Trophoblast cell (in vitro differentiated cells and primary cell): ENCODE data around the gene HAUS7.

ENCODE experiments used
- DNase-seq, 2 donors: peaks; one replicate each; pipeline ENCODE4 v3.0.0-alpha.2; 2016
- H2AFZ ChIP-seq: 2 replicates; pipeline ENCODE4 v1.6.1; 2013; ENCODE audit warnings: low read length, moderate library complexity, mild to moderate bottlenecking; ENCODE audit not compliant: insufficient read depth, poor library complexity
- H2AK5ac ChIP-seq: 2 replicates; pipeline ENCODE4 v1.6.1; 2013; ENCODE audit warnings: mild to moderate bottlenecking, low read length
- H2BK120ac ChIP-seq: 2 replicates; pipeline ENCODE4 v1.6.1; 2013; ENCODE audit warnings: low read length, mild to moderate bottlenecking, moderate library complexity; ENCODE audit not compliant: insufficient read depth, poor library complexity
- H2BK12ac ChIP-seq: 2 replicates; pipeline ENCODE4 v1.6.1; 2013; ENCODE audit warnings: mild to moderate bottlenecking, low read length, moderate library complexity
- H2BK5ac ChIP-seq: 2 replicates; pipeline ENCODE4 v1.6.1; 2013; ENCODE audit warnings: low read length, low read depth, moderate library complexity, mild to moderate bottlenecking; ENCODE audit not compliant: poor library complexity
- H3K14ac ChIP-seq: 2 replicates; pipeline ENCODE4 v1.6.1; 2013; ENCODE audit warnings: mild to moderate bottlenecking, low read length
- H3K18ac ChIP-seq: 2 replicates; pipeline ENCODE4 v1.6.1; 2013; ENCODE audit warnings: mild to moderate bottlenecking, low read length
- H3K23ac ChIP-seq: 2 replicates; pipeline ENCODE4 v1.6.1; 2013; ENCODE audit warnings: low read length
- H3K27ac ChIP-seq: 2 replicates; pipeline ENCODE4 v1.5.1; 2013; ENCODE audit warnings: low read depth, mild to moderate bottlenecking, inconsistent platforms, low read length, moderate library complexity
- H3K27me3 ChIP-seq: 2 replicates; pipeline ENCODE4 v1.6.1; 2013; ENCODE audit warnings: inconsistent platforms, mild to moderate bottlenecking, low read length, moderate library complexity; ENCODE audit not compliant: insufficient read depth
- H3K36me3 ChIP-seq, 2 experiments: 1 replicate in 1 of 2; 2 replicates in 1 of 2; pipeline ENCODE4 v1.6.1; 2013; ENCODE audit warnings: low read length in 2 of 2, mild to moderate bottlenecking in 2 of 2, moderate library complexity in 1 of 2; ENCODE audit not compliant: insufficient read depth in 2 of 2, control insufficient read depth in 1 of 2
- H3K4ac ChIP-seq: 2 replicates; pipeline ENCODE4 v1.6.1; 2013; ENCODE audit warnings: low read depth, mild to moderate bottlenecking, low read length, moderate library complexity
- H3K4me1 ChIP-seq, 2 experiments: 1 replicate in 1 of 2; 2 replicates in 1 of 2; pipeline ENCODE4 v1.6.1; 2013; ENCODE audit warnings: low read length in 2 of 2, mild to moderate bottlenecking in 2 of 2, moderate library complexity in 1 of 2; ENCODE audit not compliant: insufficient read depth in 2 of 2, control insufficient read depth in 1 of 2
- H3K4me2 ChIP-seq: 2 replicates; pipeline ENCODE4 v1.6.1; 2013; ENCODE audit warnings: inconsistent platforms, mild to moderate bottlenecking, low read length, moderate library complexity
- H3K4me3 ChIP-seq: 2 replicates; pipeline ENCODE4 v1.5.1; 2013; ENCODE audit warnings: mild to moderate bottlenecking, low read depth, low read length, inconsistent platforms
- H3K79me1 ChIP-seq: one replicate; pipeline ENCODE4 v1.6.1; 2013; ENCODE audit warnings: low read length
- H3K79me2 ChIP-seq: 2 replicates; pipeline ENCODE4 v1.6.1; 2013; ENCODE audit warnings: low read length, mild to moderate bottlenecking; ENCODE audit not compliant: control insufficient read depth, insufficient read depth, poor library complexity
- H3K9ac ChIP-seq: 2 replicates; pipeline ENCODE4 v1.6.1; 2013; ENCODE audit warnings: mild to moderate bottlenecking, low read length
- H3K9me3 ChIP-seq: 2 replicates; pipeline ENCODE4 v1.6.1; 2013; ENCODE audit warnings: low read depth, mild to moderate bottlenecking, control low read depth, inconsistent platforms, low read length; ENCODE audit not compliant: insufficient read depth
- H4K12ac ChIP-seq: 2 replicates; pipeline ENCODE4 v1.6.1; 2013; ENCODE audit warnings: low read depth, mild to moderate bottlenecking, low read length, moderate library complexity
- H4K8ac ChIP-seq: 2 replicates; pipeline ENCODE4 v1.6.1; 2013; ENCODE audit warnings: low read depth, mild to moderate bottlenecking, low read length, moderate library complexity
- H4K91ac ChIP-seq: one replicate; pipeline ENCODE4 v1.6.1; 2013; ENCODE audit warnings: low read depth, mild to moderate bottlenecking, low read length, moderate library complexity
- WGBS: extraction: QIAGEN DNeasy Blood & Tissue Kit; methylation state at CpG from one replicate; pipeline ENCODE4 v1.1.7; 2013; ENCODE audit warnings: missing lambda C conversion rate; ENCODE audit not compliant: insufficient read length, insufficient coverage; ENCODE audit errors: extremely low coverage; 5-methylcytosine and 5-hydroxymethylcytosine counted together

Gene HAUS7

DNA sequence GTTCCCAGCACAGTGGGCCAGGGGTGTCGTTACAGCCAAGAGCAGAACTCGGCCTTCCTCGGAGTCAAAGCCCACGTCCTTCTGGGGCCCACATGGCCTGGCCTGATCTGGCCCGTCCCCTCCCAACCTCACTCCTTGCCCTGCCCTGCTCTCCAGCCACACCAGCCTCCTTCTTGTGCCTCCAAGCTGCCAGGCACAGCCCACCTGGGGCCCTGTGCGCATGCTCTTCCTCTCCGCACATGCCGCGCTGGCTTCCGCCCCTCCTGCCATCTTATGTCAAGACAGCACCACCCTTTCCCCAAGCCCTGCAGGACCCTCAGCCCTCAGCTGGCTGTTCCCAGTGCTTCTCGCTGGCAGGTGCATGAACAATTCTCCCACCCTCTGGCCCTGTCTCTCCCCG lies 6.8 kb downstream of the HAUS7 start:
- Histone ChIP-seq H3K9me3 (no peaks in the 10 kb centered on the region), H3K27ac (no peak overlapping the region), H2AK5ac (no peak overlapping the region), H3K4me3 (no peak overlapping the region), H3K18ac (no peak overlapping the region), H3K14ac (no peak overlapping the region), H2BK12ac (no peak overlapping the region), H3K79me1 (peaks cover 7% of the 10 kb centered on the region), H3K27me3 (no peaks in the 10 kb centered on the region), H3K4me2 (no peak overlapping the region), H3K4me1 (peaks cover 6 to 8% of the 10 kb centered on the region in 2 experiments), H4K8ac (no peak overlapping the region), H2BK5ac (no peak overlapping the region), H2BK120ac (no peak overlapping the region), H3K36me3 (peaks cover 12% of the 10 kb centered on the region in 2 experiments), H4K91ac (no peak overlapping the region), H4K12ac (no peak overlapping the region), H3K23ac (no peak overlapping the region), H3K4ac (no peak overlapping the region), H2AFZ (no peak overlapping the region), H3K79me2 (no peaks in the 10 kb centered on the region), H3K9ac (no peak overlapping the region)
- no peak for DNase-seq
- no CpG with 5 or more reads among the region's 12 CpGs for WGBS

DNA sequence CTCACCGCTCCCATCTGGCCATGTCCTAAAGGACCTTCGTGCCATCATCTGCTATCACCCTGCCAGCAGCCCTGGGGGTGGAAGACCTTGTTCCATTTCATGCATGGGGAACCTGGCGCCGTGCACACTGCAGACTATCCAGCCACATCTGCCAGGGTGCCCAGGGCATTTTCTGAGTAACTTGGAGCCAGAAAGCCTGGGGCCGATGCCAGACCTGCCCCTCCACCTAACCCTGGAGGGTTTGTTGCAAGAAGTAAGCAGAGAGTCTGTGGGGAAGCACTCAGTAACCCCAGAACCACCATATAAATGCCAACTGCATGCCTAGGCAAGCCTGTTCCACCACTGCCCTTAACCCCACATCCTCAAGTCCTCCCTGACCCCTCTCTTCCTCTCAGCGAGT lies 7.3 kb downstream of the HAUS7 start:
- H3K14ac ChIP-seq = no peak overlapping the region
- peaks cover 6 to 8% of the 10 kb centered on the region in 2 experiments for H3K4me1 ChIP-seq
- no peak overlapping the region for H4K12ac ChIP-seq
- DNase-seq = no peak
- no peaks in the 10 kb centered on the region for H3K9me3 ChIP-seq
- no peak overlapping the region for H4K8ac ChIP-seq
- peaks cover 11 to 14% of the 10 kb centered on the region in 2 experiments for H3K36me3 ChIP-seq
- no peak overlapping the region for H2AK5ac ChIP-seq
- H3K27me3 ChIP-seq = no peaks in the 10 kb centered on the region
- H3K79me2 ChIP-seq = no peaks in the 10 kb centered on the region
- H2BK120ac ChIP-seq = no peak overlapping the region
- H3K4ac ChIP-seq = no peak overlapping the region
- WGBS = no CpG with 5 or more reads among the region's 6 CpGs
- no peak overlapping the region for H3K9ac ChIP-seq
- no peak overlapping the region for H2AFZ ChIP-seq
- no peak overlapping the region for H3K4me2 ChIP-seq
- H4K91ac ChIP-seq = no peak overlapping the region
- H2BK12ac ChIP-seq = no peak overlapping the region
- no peak overlapping the region for H3K27ac ChIP-seq
- no peak overlapping the region for H2BK5ac ChIP-seq
- H3K23ac ChIP-seq = no peak overlapping the region
- peaks cover 7% of the 10 kb centered on the region for H3K79me1 ChIP-seq
- H3K18ac ChIP-seq = no peak overlapping the region
- H3K4me3 ChIP-seq = no peak overlapping the region

DNA sequence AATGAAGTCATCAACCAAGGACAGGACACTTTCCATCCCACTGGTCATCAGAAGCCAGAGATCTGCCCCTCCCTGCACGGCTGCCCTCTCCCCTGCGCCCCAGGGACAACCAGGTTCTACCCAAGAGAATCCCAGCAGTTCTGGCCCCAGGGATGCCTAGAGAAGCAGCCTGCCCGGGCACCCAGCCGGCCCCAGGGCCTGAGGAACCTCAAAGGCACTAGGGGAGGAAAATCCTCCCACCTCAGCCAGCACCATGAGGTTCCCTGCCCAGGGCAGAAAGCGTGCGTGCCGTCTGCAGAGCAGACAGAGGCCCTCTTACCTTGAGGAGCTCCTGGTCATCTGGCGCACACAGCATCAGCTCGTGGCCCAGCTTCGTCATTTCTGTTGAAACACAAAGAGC lies 8.1 kb downstream of the HAUS7 start:
- Histone ChIP-seq H3K27ac (no peak overlapping the region), H3K14ac (no peak overlapping the region), H2BK120ac (no peak overlapping the region), H3K36me3 (peaks cover 12 to 14% of the 10 kb centered on the region in 2 experiments), H3K9me3 (no peaks in the 10 kb centered on the region), H4K12ac (no peak overlapping the region), H3K27me3 (no peaks in the 10 kb centered on the region), H2AK5ac (no peak overlapping the region), H3K4me3 (no peak overlapping the region), H3K79me2 (no peaks in the 10 kb centered on the region), H3K4ac (no peak overlapping the region), H3K79me1 (peaks cover 7% of the 10 kb centered on the region), H4K91ac (no peak overlapping the region), H3K23ac (no peak overlapping the region), H3K4me2 (no peak overlapping the region), H3K18ac (no peak overlapping the region), H2BK5ac (no peak overlapping the region), H2BK12ac (no peak overlapping the region), H4K8ac (no peak overlapping the region), H2AFZ (no peak overlapping the region), H3K4me1 (peaks cover 6 to 8% of the 10 kb centered on the region in 2 experiments), H3K9ac (no peak overlapping the region)
- no CpG with 5 or more reads among the region's 10 CpGs for WGBS
- DNase-seq = no peak

DNA sequence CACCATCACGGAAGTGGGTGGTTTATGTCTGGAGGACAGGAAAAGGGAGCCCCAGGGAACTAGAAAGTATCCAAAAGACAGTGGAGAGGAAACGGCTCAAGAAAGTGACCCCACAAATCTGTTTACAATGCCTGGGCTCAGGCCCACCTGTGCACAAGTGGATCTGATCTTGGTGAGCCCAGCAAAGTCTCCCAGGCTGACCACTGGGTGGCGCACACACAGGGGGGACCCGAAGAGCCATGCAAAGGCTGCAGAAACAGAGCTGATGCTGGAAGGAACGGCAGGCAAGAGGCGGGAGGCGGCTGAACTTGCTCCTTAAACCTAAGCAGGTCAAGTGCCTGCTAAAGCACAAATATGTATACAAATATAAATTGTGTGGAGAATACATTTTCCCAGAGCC lies 9.6 kb downstream of the HAUS7 start:
- peak overlapping the region; percentile 43 for H4K8ac ChIP-seq
- H2BK120ac ChIP-seq = peak overlapping the region; percentile 36
- H3K9me3 ChIP-seq = no peaks in the 10 kb centered on the region
- H3K36me3 ChIP-seq = peaks cover 16 to 19% of the 10 kb centered on the region in 2 experiments
- no peak overlapping the region for H2AFZ ChIP-seq
- no peaks in the 10 kb centered on the region for H3K27me3 ChIP-seq
- no peak overlapping the region for H3K4me2 ChIP-seq
- H2BK12ac ChIP-seq = peak overlapping the region; percentile 83
- peaks cover 7% of the 10 kb centered on the region for H3K79me1 ChIP-seq
- peak overlapping the region; percentile 64 for H2BK5ac ChIP-seq
- H3K4me1 ChIP-seq = peaks cover 6 to 8% of the 10 kb centered on the region in 2 experiments
- H2AK5ac ChIP-seq = no peak overlapping the region
- H3K4me3 ChIP-seq = no peak overlapping the region
- H3K18ac ChIP-seq = peak overlapping the region; percentile 18
- H3K23ac ChIP-seq = no peak overlapping the region
- H3K4ac ChIP-seq = no peak overlapping the region
- peak in 1 of 2 donors; percentile 64 for DNase-seq
- no peak overlapping the region for H4K12ac ChIP-seq
- peak overlapping the region; percentile 38 for H3K27ac ChIP-seq
- H3K14ac ChIP-seq = no peak overlapping the region
- WGBS = no CpG with 5 or more reads among the region's 7 CpGs
- H3K9ac ChIP-seq = no peak overlapping the region
- no peaks in the 10 kb centered on the region for H3K79me2 ChIP-seq
- no peak overlapping the region for H4K91ac ChIP-seq
